ENCODE measurements around the gene CDK11B.
"Not testable (repeated sequence)": the region's sequence is repeated elsewhere in the genome, so short reads cannot be mapped to it uniquely, and the experiment has no call there.

DNA sequence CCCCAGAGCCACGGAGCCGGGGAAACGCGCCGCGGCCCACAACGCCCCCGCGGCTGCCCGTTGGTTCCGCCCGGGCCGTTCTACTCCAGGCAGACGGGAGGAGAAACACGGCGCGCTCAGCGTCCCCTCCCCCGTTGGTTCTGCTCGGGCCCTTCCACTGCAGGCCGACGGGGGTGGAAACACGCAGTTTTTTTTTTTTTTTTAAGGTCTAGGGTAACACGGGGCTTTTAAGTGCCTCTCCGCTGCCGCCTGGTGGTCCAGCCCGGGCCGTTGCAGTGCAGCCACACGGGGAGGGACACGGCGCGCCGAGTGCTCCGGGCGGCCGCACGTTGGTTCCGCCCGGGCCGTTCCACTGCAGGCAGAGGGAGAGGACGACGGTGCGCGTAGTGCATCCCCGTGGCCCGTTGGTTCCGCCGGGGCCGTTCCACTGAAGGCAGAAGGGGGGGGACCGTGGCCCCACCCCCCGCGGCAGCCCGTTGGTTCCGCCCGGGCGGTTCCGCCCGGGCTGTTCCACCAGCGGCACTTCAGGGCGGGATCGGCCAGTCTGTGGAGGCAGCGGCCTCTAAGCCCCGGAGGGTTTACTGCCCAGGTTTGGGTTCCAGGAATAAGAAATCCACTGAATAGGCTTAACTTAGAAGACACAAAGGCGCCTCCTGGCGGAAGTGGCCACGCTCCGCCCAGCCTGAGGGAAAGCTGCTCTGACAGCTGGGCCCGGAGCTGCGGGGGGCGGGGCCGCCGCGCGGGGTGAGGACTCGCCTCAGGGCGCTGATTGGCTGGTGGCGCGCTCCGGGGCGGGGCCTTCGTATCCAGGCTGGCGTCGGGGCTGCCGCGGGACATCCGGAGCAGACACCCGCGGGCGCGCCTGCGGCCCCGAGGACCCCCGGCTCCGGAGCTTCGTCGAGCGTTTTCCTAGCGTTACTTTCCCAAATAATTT, 34.2 kb upstream of the CDK11B start, which contains the start of gene SLC35E2B:
- not testable (repeated sequence) for TF ChIP-seq CTCF, POLR2A (IDR thresholded peaks at IDR 0.05)

Measured in vagina (tissue), 2 donors.